CD4-positive, alpha-beta T cell treated with Interleukin-6 at 100 ng/mL for 8 hours (primary cell): ENCODE results near the gene RSPO4.

Experiments
- DNase-seq: peaks from one replicate; pipeline ENCODE4 v3.0.0-alpha.2; 2020; ENCODE audit warnings: mixed read lengths, low spot score

RSPO4 gene

DNA sequence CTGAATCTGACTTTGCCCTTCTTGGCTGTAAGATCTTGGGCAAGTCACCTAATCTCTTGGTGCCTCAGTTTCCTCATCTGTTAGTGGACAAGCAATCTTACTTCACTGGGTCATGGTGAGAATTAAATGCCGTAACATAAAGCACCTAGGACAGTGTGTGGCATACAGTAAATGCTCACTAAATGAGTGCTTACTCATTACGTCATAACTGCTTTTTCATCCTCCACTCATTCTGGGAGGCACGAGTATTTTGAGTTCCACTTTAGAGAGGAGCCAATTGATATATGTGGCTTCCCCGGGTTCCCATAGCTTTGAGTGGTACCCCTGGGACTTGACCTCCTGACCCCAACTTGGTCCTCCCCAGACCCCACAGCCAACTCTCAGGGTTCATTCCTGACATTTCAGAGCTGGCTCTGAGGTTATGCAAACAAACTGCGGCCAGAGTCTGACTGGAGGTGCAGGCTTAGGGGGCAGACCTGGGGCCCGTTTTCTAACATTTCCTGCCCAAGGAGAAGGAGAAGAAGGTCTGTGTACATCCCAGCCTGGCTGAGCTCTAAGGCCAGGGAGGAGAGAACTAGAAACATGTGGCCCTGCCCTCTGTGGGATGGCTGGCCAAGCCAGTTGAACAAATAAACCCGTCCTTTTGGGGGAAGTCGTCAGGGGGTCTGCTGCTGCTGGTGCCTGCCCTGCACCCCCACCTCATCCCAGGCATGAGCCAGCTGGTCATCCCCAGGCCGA is 91.8 kb downstream of the RSPO4 start:
- DNase-seq: no peak

DNA sequence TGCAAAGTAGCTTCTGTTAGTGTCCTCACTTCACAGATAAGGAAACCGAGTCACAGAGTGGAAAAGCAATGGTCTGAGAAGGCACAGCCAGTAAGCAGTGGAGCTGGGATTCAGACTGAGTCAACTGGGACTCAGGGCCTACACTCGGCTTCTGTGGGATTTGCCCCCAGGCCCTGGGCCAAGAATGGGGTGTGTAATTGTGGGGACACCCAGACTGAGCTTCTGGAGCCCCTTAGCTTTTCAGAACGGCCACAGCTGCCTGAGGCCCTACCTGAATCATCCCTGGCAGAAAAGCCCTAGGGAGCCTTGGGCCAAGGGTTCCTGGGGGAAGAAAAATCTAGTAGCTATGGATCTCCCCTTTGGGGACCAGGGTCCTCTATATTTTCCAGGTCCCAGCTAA is 92.5 kb downstream of the RSPO4 start:
- DNase-seq: no peak
